GM19455 (cell line): ENCODE data around the gene ULK3.
"Not testable (repeated sequence)": the region's sequence is repeated elsewhere in the genome, so short reads cannot be mapped to it uniquely, and the experiment has no call there.

ENCODE experiments used
- ATAC-seq: cut with Tn5 transposase; IDR thresholded peaks from one replicate; pipeline ENCODE4 v1.9.1; 2021; ENCODE audit not compliant: unreplicated experiment

ULK3 gene, protein sequence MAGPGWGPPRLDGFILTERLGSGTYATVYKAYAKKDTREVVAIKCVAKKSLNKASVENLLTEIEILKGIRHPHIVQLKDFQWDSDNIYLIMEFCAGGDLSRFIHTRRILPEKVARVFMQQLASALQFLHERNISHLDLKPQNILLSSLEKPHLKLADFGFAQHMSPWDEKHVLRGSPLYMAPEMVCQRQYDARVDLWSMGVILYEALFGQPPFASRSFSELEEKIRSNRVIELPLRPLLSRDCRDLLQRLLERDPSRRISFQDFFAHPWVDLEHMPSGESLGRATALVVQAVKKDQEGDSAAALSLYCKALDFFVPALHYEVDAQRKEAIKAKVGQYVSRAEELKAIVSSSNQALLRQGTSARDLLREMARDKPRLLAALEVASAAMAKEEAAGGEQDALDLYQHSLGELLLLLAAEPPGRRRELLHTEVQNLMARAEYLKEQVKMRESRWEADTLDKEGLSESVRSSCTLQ

DNA sequence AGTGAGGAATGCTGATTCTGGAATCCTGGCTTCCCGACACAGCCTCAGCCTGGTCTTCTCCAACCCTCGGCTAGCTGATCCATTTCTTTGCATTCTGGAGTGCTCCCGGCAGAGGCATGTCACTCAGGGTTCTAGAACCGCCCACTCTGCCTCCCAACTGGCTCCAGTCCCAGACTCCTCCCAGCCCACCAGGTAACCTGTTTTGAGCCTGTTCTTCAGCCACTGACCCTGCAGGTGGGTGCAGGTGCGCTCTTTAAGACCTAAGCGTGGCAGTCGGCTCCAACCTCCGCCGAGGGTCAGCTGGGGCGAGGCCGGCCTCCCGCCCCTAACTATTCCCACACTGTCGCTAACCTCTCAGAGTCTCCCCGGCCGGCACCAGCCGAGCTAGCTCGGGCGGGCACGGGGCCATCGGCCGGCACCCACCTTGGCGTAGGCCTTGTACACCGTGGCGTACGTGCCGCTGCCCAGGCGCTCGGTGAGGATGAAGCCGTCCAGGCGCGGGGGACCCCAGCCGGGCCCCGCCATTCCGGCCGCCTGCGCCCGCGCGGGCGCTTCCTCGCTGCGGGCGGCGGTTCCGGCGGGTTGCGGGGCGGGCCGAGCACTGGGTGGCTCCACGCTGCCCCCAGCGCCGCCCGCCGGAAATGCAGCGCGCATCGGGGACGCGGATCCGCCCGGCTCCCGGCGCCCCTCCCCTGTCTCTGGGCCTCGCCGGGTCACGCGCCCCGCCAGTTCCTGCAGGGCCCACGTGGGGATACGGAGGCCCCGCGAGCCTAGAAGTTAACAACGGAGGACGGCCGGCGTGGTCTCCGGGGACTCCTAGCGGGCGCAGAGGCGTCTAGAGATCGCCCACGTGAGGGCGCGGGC lies at the start of gene ULK3:
TSS of gene ULK3 (minus strand) at position 576 of the 864 bp plus-strand sequence. CDS start at position 525, 51 bp downstream.
- peak; percentile 81 for ATAC-seq

GRCh38 chr15:74892313-74892712 lies 49.4 kb upstream of the ULK3 start:
- ATAC-seq: no peak

DNA sequence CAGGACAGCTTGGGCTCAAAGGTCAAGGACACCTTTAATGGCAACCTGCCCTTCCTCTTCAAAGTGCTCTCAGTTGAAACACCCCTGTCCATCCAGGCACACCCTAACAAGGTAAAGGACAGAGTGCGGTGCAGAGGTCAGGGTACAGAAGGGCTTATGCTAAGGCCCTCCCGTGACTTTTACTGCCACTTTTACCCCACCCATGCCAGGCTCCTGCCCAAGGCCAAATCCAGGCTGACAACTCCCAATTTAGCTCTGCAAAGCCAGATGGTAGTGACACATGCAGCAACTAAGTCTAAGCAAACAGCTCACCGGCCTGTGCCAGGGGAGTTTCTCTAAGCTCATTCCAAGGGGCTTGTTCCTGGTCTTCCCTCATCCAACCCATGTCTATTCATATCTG lies 48.5 kb upstream of the ULK3 start:
- no peak for ATAC-seq

GRCh38 chr15:74890665-74890960 lies 47.7 kb upstream of the ULK3 start:
- ATAC-seq: no peak

GRCh38 chr15:74889883-74890664 lies 47.1 kb upstream of the ULK3 start, which contains the start of gene MPI:
Gene MPI (plus strand): TSS chr15:74890042. CDS start chr15:74890074, 32 bp downstream.
- peak; percentile 93 for ATAC-seq

- peak; percentile 12 for ATAC-seq
These were observed 46.5 kb upstream of the ULK3 start for GRCh38 chr15:74889390-74889882.

GRCh38 chr15:74888716-74889115 lies 45.8 kb upstream of the ULK3 start:
- ATAC-seq: no peak

GRCh38 chr15:74887537-74888193 lies 44.7 kb upstream of the ULK3 start:
- ATAC-seq: not testable (repeated sequence)

DNA sequence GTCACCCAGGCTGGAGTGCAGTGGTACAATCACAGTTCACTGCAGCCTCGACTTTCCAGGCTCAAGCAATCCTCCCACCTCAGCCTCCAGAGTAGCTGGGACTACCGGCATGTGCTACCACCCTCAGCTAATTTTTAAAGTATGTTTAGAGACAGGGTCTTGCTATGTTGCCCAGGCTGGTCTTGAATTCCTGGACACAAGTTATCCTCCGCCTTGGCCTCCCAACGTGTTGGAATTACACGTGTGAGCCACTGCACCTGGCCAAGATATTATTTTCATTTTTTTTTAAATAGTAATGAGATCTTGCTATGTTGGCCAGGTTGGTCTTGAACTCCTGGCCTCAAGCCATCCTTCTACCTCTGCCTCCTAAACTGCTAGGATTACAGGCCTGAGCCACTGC lies 42.5 kb upstream of the ULK3 start:
- ATAC-seq: no peak

DNA sequence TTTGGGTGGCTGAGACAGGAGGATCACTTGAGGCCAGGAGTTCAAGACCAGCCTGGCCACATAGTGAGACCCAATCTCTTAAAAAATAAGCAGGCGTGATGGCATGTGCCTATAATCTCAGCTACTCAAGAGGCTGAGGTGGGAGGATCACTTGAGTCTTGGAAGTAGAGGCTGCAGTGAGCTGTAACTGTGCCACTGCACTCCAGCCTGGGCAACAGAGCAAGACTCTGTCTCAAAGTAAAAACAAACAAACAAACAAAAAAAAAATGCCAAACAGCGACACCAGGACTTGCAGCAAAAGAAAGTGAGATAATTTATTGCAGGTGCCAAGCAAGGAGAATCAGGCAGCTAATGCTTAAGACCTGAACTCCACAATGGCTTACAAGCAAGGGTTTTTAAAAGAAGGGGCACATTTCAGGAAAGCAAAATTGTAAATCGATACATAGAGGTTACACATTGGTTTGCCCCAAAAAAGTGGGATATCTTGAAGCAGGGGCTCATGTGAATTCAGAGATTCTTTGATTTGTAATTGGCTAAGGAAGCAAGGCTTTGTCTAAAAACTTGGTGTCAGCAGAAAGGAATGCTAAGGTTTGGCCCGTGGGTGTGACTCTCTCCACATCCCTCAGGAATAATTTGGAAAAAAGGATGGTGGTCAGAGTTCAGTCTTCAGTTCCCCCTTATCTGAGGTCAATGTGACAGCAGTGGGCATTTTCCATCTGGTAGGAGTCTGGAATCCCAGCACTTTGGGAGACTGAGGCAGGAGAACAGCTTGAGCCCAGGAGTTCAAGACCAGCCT lies 41.7 kb upstream of the ULK3 start:
- no peak for ATAC-seq

- ATAC-seq: no peak
These were observed 39.6 kb upstream of the ULK3 start for GRCh38 chr15:74882528-74882927.

- ATAC-seq: no peak
These were observed 35.3 kb upstream of the ULK3 start for GRCh38 chr15:74878273-74878672.

DNA sequence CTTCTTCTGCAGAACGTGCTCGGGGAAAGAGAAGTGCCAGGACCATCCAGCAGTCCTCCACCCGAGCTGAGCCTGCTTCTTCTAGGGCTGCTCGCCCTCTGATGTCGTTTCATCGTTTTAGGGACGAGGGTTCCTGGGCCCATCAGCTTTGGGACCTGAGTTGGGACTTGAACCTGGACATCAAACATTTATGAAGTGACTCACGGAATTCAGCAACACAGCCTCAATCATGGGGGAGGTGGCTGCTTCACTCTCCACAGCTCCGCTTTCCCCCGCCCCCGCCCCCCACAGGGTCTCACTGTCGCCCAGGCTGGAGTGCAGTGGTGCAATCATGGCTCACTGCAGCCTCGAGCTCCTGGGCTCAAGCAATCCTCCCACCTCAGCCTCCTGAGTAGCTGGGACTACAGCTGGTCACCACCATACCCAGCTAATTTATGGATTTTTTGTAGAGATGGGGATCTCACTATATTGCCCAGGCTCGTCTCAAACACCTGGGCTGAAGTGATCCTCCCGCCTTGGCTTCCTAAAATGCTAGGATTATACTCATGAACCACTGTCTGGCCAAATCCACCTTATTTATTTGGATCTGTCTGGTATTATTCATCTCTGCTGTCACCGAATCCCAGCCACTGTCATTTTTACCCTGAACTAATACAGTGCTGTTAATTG lies 30.9 kb upstream of the ULK3 start:
- ATAC-seq: no peak

DNA sequence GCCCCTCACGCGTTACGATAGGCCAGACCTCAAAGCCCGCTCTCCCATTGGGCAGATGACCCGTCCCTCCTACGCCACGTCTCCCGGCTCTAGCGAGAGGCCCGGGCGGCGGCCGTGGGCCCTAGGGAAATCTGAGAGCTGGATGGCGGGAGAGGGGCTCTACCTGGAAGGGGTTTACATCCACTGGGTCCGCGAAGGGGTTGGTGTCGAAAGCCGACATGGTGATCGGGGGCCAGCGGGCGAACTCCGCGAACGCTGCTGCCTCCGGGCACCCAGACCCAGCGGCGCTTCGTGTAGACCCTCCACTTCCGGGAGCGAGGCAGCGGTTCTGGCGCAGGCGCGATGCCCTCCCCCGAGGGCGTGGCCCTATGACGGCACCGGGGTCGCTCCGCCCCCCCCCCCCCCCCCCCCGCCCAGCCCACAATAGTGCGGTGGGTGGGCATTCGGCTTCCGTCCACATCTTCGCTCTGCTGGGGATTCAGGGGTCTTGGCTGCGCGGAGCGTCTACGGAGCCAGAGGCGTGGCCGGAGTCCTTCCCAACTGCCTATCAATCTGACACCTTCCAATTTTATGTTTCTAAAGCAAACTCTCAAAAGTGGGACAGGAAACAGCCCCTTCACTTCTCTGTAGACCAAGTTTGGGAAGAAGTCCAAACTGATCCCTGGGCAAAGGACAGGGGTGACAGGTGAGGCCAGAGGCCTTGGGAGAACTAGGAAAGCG lies 30.2 kb upstream of the ULK3 start, which contains the start of gene SCAMP2:
TSS of gene SCAMP2 (minus strand) at position 330 of the 720 bp plus-strand sequence. CDS start at position 220, 110 bp downstream.
- ATAC-seq: peak; percentile 82

DNA sequence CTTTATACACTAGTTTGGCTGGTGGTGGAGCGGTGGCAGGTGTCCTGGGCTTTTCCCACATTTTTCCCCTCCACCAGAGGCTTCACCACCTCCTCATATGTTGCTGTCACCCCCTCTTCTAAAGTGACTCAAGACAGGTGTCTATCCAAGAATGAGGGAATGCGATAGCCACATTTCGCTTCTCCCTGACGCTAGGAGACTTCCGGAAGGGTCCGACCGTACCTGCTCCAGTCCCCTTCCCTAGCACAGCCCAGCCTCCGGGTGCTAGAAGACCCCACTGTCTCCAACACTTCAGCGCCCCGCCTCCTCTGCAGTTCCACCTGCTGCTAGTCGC lies 29.7 kb upstream of the ULK3 start:
- no peak for ATAC-seq

DNA sequence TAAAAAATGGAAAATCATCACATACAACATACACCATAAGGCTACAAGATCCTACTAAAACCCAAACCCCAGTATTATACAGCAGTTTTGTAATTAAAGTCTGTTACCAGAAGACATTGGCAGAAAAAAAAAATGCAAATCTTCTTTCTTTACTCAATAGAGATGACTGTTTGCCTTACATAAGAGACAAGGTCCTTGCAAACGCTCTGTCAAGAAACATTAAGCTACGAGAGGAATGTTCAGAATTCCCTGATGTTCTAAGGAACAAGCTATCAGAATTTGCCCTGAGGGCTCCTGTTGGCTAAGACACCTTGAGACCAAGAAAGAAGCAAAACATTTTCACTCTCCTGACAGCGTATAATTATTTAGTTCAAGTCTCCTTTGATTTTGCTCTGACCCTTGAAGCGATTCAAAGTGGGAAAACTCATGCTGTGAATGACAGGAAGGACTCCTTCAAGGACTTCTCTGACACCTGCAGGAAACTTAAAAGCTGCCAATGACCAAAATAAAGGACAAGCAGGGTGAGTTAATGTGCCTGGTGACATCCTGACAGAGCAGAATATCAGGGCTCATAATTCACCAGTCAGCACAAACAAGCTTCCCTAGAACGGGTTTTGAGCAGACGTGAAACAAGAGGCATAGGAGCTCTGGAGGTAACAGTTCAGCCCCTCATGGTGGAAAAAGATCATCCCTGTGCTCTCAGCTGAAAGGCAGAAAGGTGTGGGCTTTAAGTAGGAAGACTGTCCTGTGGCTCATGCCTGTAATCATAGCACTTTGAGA lies 27.7 kb upstream of the ULK3 start:
- no peak for ATAC-seq

- no peak for ATAC-seq
These were observed 26.9 kb upstream of the ULK3 start for GRCh38 chr15:74869726-74870407.
